ENCODE data around the gene CEP55. TPM values are rescaled to one million over a fixed set of nuclear protein-coding genes. Genes with fewer than 3 reads are reported as not detected.

The CEP55 gene
- total and polyA plus RNA-seq, 10 of the 15 experiments (the other 5 are each of a cell fraction or from before 2014, with no cell fraction given): 14.6 to 83.6 (median 52.0) TPM

- BruUV-seq (replicated peaks): no TSS peak
- no peaks in the 10 kb centered on the region; a peak in 1 of 4 replicates for H3K27me3 ChIP-seq (replicated peaks in 1 of 2; ENCODE audit: control insufficient read depth in 2 of 2, insufficient read depth in 2 of 2, low read length in 1 of 2)
- H2AFZ ChIP-seq (ENCODE audit: control insufficient read depth, low read depth, low read length): no peak overlapping the region
- no peak for ATAC-seq
- TF ChIP-seq IRF4 (IDR thresholded peaks at IDR 0.05; ENCODE audit: low read depth, low read length): no peak
- TF ChIP-seq IKZF2 (IDR thresholded peaks at IDR 0.05): no peak
- TF ChIP-seq CREB1 (IDR thresholded peaks at IDR 0.05; ENCODE audit: low read depth): no peak
- no peak for TF ChIP-seq ZNF24 (IDR thresholded peaks at IDR 0.05)
- no peak overlapping the region for H3K27ac ChIP-seq (ENCODE audit: control insufficient read depth, insufficient read depth)
- no peaks in the 10 kb centered on the region for H4K20me1 ChIP-seq (ENCODE audit: control insufficient read depth, insufficient read depth)
- no peaks in the 10 kb centered on the region for H3K79me2 ChIP-seq (ENCODE audit: control insufficient read depth, insufficient read depth, low read length)
- ChIA-PET POLR2A (no interaction called here), SMC1A (ENCODE audit: uncharacterized antibody, unreplicated experiment) (no interaction called here), RAD21 (ENCODE audit: unreplicated experiment) (interaction anchor here (0.9 kb wide), 1 partner anchor 21 kb away, joined by 4 read pairs; no protein-coding TSS in a partner anchor), CTCF (interaction anchor here (1.2 kb wide), 1 partner anchor 13 kb away, joined by 3 read pairs; no protein-coding TSS in a partner anchor)
- in situ Hi-C loops (cut with MboI): no loop called here
- H3K9ac ChIP-seq (ENCODE audit: control insufficient read depth, insufficient read depth, low read length): no peak overlapping the region
- H3K36me3 ChIP-seq (ENCODE audit: control insufficient read depth in 2 of 2, insufficient read depth in 2 of 2, low read length in 1 of 2): no peaks in the 10 kb centered on the region
- intact Hi-C loops (cut with micrococcal nuclease; ENCODE audit: unreplicated experiment): no loop called here
- H3K9me3 ChIP-seq (replicated peaks; ENCODE audit: control insufficient read depth, insufficient read depth, low read length): no peaks in the 10 kb centered on the region
- 35% methylated on average over 3 of the region's 4 CpGs for WGBS (ENCODE audit: insufficient coverage, insufficient replicate concordance, low lambda C conversion rate, missing lambda C conversion rate)
- no peak for FAIRE-seq
- DNase-seq (ENCODE audit: low read depth, low spot score): no peak
- no peak overlapping the region for H3K4me2 ChIP-seq (ENCODE audit: control insufficient read depth, insufficient read depth)
- no peaks in the 10 kb centered on the region for H3K4me1 ChIP-seq (ENCODE audit: control insufficient read depth, insufficient read depth, low read length)
- H3K4me3 ChIP-seq: no peak overlapping the region
Observed at GRCh38 chr10:93461109-93461806, 35.2 kb upstream of the CEP55 start.

- no peaks in the 10 kb centered on the region for H3K36me3 ChIP-seq (ENCODE audit: control insufficient read depth in 2 of 2, insufficient read depth in 2 of 2, low read length in 1 of 2)
- H3K9me3 ChIP-seq (replicated peaks; ENCODE audit: control insufficient read depth, insufficient read depth, low read length): no peaks in the 10 kb centered on the region
- intact Hi-C loops (cut with micrococcal nuclease; ENCODE audit: unreplicated experiment): no loop called here
- RAD21 ChIA-PET (ENCODE audit: unreplicated experiment): interaction anchor here (0.9 kb wide), 1 partner anchor 21 kb away, joined by 4 read pairs; no protein-coding TSS in a partner anchor
- no peak overlapping the region for H3K27ac ChIP-seq (ENCODE audit: control insufficient read depth, insufficient read depth)
- WGBS (ENCODE audit: insufficient coverage, insufficient replicate concordance, low lambda C conversion rate, missing lambda C conversion rate): 0% methylated on average over 1 of the region's 1 CpG
- no peaks in the 10 kb centered on the region for H3K4me1 ChIP-seq (ENCODE audit: control insufficient read depth, insufficient read depth, low read length)
- no peak overlapping the region for H3K4me3 ChIP-seq
- TF ChIP-seq PAX5 (IDR thresholded peaks at IDR 0.05; ENCODE audit: borderline replicate concordance, low read depth, low read length): peak; percentile 56; the same call in 1 of the 2 replicates
- no peak for TF ChIP-seq BCLAF1 (IDR thresholded peaks at IDR 0.05)
- no peak for TF ChIP-seq YBX1 (IDR thresholded peaks at IDR 0.05)
- no peaks in the 10 kb centered on the region; a peak in 1 of 4 replicates for H3K27me3 ChIP-seq (replicated peaks in 1 of 2; ENCODE audit: control insufficient read depth in 2 of 2, insufficient read depth in 2 of 2, low read length in 1 of 2)
- FAIRE-seq (no peak), DNase-seq (ENCODE audit: low read depth, low spot score) (no peak), ATAC-seq (peak; percentile 60)
- H4K20me1 ChIP-seq (ENCODE audit: control insufficient read depth, insufficient read depth): no peaks in the 10 kb centered on the region
- H2AFZ ChIP-seq (ENCODE audit: control insufficient read depth, low read depth, low read length): no peak overlapping the region
- in situ Hi-C loops (cut with MboI): no loop called here
- no peak overlapping the region for H3K9ac ChIP-seq (ENCODE audit: control insufficient read depth, insufficient read depth, low read length)
- CTCF ChIA-PET: interaction anchor here (1.2 kb wide), 2 partner anchors 13 to 20 kb away, joined by 3 read pairs; partner anchors contain the start of gene MYOF
- SMC1A ChIA-PET (ENCODE audit: uncharacterized antibody, unreplicated experiment): no interaction called here
- BruUV-seq (replicated peaks): no TSS peak
- no peaks in the 10 kb centered on the region for H3K79me2 ChIP-seq (ENCODE audit: control insufficient read depth, insufficient read depth, low read length)
- POLR2A ChIA-PET: no interaction called here
- no peak overlapping the region for H3K4me2 ChIP-seq (ENCODE audit: control insufficient read depth, insufficient read depth)
Observed at GRCh38 chr10:93461807-93462178, 34.6 kb upstream of the CEP55 start.

Data from GM12878 (cell line).